Measurements from ENCODE around the gene WFS1.

- no peak for TF ChIP-seq CTCF (IDR thresholded peaks at IDR 0.05)
- TF ChIP-seq POLR2A (IDR thresholded peaks at IDR 0.05) = no peak
Observed at GRCh38 chr4:6293661-6294060, 24.0 kb downstream of the WFS1 start.

Data from thyroid gland (tissue), 4 donors.